RPMI7951 (cell line): ENCODE data around the gene DISC1. TPM values are rescaled to one million over a fixed set of nuclear protein-coding genes. Genes with fewer than 3 reads are reported as not detected.

Source experiments
- DNase-seq: peaks from one replicate; pipeline ENCODE4 v3.0.0-alpha.2; 2012; ENCODE audit warnings: low read depth
- total RNA-seq: library from RNA; depleted of rRNA; stranded (reverse); fragments of >200 nt; shearing (Covaris generic); gene quantifications from 2 replicates; pipeline ENCODE4 v1.2.3, GENCODE V29; 2014; rRNA removed

The DISC1 gene
- total RNA-seq, 1 experiment from 2014 or later, result 1.9 TPM

- DNase-seq, result no peak
Observed at GRCh38 chr1:232040260-232040659, 413.7 kb downstream of the DISC1 start.

DNA sequence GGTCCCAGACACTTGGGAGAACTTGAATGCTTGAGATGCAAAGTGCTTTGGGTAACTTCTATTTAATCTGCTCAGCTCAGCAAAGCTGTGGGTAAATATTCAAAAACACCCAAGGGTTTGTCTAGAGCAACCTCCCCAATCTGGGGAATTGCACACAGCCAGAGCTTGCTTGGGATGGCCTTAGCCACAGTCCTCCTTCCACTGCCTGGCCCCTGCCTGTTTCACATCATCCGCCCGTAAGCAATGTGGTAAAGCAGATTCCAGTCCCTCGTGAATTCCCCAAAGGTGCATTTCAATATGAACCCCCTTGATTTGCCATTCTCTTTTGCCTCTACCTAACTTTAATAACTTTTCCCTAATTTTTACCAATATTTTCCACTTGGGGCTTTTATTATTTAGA, 418.1 kb downstream of the DISC1 start:
- DNase-seq, result no peak

- DNase-seq, result no peak
Observed at GRCh38 chr1:232045139-232045994, 418.8 kb downstream of the DISC1 start.

- peak; percentile 52 for DNase-seq
Observed at GRCh38 chr1:232046451-232047306, 420.1 kb downstream of the DISC1 start.

GRCh38 chr1:232047473-232047872, 420.9 kb downstream of the DISC1 start:
- DNase-seq, result no peak

DNA sequence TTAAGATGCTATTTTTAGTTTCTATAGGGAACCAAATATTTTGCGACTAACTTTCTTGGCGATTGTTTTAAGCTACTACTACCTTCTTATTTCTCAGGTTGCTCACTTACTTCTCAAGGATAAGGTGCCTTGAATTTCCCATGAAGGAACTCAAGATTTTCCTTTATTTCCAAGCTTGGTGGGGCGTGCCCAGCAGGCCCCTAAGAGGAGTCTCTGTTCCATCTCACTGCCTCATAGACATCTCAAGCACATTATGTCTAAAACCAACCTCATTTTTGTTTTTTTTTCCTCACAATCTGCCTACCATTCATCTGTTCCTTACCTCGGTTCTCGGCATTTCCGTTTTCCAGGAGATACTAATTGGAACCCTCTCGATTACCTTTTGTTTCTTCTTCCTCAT, 421.9 kb downstream of the DISC1 start:
- DNase-seq, result no peak

- no peak for DNase-seq
Observed at GRCh38 chr1:232049335-232049734, 422.7 kb downstream of the DISC1 start.

DNA sequence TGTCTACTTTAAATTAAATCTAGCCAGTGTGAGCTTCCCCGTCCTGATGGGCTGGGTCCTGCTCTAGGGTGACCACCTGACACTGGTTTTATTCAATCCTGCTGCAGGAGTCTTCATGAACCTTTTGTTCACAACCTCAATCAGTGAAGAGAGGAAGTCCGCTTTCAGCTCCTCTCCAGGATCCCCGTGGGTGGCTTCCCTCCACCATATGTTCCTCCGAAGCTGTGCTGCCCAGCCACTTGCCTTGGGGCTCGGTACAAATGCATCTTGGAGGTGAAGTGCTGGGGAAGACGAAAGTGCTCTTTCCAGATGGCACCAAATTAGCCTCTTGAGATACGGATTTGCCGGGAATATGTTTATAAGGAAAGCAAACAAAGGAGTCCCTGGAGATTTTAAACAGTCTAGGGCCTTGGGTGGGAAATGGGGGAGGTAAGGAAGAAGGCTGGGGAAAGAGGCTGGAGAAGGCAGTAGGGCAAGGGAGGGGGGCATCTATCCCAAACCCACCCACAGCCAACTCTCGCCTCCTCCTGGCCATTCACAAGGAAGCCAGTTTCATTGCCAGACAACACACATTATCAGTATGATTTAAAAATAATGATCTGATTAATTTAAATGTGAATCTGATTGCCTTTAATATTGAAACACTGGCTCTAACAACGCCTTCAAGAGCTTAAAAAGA, 430.8 kb downstream of the DISC1 start:
- no peak for DNase-seq

- no peak for DNase-seq
Observed at GRCh38 chr1:232057896-232058274, 431.3 kb downstream of the DISC1 start.

DNA sequence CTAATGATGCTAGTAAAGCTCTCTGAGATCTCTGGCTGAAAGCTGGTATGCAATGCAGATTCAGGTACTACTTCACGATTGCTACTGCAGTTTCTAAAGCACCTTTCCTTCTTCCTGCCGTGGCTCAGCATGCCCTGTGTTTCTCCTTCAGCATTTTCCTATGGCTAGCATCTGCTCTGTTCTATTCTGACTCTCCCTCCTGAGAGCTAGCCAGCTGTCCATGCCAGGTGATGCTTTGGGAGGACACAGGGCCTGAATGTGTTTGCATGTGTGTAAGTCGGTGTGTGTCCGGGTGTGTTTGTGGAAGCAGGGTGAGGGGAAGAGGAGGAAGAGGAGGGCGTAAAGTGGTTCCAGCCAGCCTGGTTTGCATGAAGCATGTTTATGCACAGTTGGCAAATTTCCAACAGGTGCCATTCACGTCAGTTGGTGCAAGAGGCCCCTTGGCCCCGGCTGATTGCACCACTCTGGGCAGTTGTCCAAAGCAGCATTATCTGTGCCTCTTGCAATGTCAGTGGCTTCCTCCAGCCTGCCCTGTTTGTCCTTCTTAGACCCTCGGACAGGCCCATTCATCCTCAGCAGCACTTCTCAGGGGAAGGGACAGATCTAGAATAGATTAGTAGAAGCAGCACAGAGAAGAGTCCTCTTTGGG, 433.3 kb downstream of the DISC1 start:
- no peak for DNase-seq

GRCh38 chr1:232062967-232063366, 436.4 kb downstream of the DISC1 start:
- DNase-seq, result no peak

DNA sequence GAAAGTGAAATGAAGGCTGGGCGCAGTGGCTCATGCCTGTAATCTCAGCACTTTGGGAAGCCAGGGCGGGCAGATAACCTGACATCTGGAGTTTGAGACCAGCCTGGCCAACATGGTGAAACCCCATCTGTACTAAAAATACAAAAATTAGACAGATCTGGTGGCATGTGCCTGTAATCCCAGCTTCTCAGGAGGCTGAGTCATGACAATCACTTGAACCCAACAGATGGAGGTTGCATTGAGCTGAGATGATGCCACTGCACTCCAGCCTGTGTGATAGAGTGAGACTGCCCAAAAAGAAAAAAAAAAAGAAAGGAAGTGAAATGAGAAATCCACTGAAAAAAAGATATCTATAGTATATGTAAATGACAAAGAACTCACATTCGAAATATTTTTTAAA, 439.9 kb downstream of the DISC1 start:
- peak; percentile 6 for DNase-seq

DNA sequence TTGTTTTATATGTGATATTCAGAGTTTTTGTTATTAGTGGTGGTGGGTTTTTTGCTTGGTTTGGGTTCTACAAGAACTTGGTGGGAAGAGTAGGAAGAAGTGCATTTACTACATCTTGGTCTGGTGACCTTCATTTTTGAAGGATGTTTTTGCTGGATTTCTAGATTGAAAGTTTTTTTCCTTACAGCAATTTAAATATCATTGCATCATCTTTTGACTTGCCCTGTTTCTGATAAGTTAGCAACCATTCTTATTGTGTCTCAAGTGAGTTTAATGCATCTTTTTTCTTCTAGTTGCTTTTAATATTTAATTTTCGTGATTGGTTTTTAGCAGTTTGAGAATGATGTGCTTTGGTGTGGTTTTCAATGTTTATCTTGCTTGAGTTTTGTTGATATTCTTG, 447.7 kb downstream of the DISC1 start:
- DNase-seq, result no peak

- no peak for DNase-seq
Observed at GRCh38 chr1:232077809-232078208, 451.2 kb downstream of the DISC1 start.

DNA sequence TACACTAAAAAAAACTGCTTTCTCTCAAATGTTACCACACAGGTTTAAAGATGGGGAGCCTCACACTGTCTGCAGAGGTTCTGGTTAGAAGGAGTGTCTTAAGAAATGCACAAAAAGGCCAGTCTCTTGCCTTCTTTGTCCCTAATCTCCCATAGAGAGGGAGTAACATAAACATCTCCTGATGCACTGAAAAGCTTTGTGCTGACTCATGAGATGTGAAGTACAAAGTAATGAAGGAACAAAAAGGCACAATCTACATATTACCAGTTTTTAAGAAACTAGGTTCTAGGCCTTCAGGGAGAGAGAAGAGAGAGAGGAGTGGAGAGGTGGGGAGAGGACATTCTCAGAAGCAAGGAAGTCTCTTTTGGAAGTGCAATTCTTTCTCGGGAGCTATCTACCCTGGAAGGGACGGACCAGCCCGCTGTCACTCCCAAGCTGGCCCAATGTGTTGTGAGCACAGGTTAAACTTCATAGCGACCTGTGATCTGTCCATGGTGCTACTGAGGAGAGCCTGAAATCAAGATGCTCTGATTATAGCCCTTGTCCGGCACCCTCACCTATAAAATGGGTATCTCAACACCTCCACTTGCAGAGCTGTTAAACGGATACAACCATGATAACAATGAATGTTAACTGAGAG, 458.1 kb downstream of the DISC1 start:
- no peak for DNase-seq

- no peak for DNase-seq
Observed at GRCh38 chr1:232090816-232091215, 464.2 kb downstream of the DISC1 start.

Other genes with a start within 250 kb of the DISC1 start
- gene EGLN1, start 204.5 kb upstream of the DISC1 start, total RNA-seq, result 34.2 and 40.1 TPM in 2 replicates
- 36.3 and 39.4 TPM in 2 replicates for gene TSNAX, start 98.1 kb upstream of the DISC1 start, total RNA-seq